ENCODE measurements around the gene ISM1.

ISM1 gene

DNA sequence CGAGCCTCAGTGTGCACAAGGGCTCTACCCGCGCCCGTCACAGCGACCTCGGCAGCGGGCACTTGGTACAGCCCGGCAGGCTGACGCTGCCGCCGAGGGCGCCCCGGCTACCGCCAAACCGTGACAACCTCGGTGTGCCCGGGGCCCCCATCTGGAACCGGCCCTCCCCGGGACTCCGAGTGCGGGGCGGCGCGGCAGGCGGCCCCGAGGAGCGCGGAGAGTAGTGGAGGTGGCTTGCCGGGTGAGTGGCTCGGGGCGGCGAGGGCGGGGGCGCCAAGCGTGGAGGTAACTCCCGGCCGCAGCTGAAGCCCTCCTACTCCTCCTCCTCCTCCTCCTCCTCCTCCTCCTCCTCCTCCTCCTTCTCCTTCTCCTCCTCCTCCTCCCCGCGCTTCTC, at the start of gene ISM1:
Gene ISM1 (plus strand): TSS at position 371 of the 394 bp plus-strand sequence. CDS start 503 bp downstream, outside the sequence.
- Histone ChIP-seq H3K36me3 (ENCODE audit: control insufficient read depth, insufficient read depth, low read length) (0 out of 2 replicates have a peak, but pooled peaks cover 3% of the 10 kb centered on the region), H3K9me3 (ENCODE audit: control insufficient read depth, insufficient read depth, low read length) (no peaks in the 10 kb centered on the region), H3K27me3 (ENCODE audit: control insufficient read depth, insufficient read depth, low read length) (peaks cover 33% of the 10 kb centered on the region), H3K4me1 (ENCODE audit: control insufficient read depth, insufficient read depth, low read length) (no peaks in the 10 kb centered on the region), H3K4me3 (ENCODE audit: low read length) (peak within 1 kb of the TSS; percentile 71; the same call in 1 of the 2 replicates), H3K27ac (ENCODE audit: low read length) (no peak within 1 kb of the TSS)
- DNase-seq (ENCODE audit: low read depth, low spot score): no peak
- WGBS (ENCODE audit: insufficient coverage, insufficient read length): no CpG with 5 or more reads among the region's 39 CpGs

- Histone ChIP-seq H3K4me3 (ENCODE audit: low read length) (no peak overlapping the region), H3K4me1 (ENCODE audit: control insufficient read depth, insufficient read depth, low read length) (no peaks in the 10 kb centered on the region), H3K27me3 (ENCODE audit: control insufficient read depth, insufficient read depth, low read length) (no peaks in the 10 kb centered on the region), H3K9me3 (ENCODE audit: control insufficient read depth, insufficient read depth, low read length) (no peaks in the 10 kb centered on the region), H3K27ac (ENCODE audit: low read length) (no peak overlapping the region), H3K36me3 (ENCODE audit: control insufficient read depth, insufficient read depth, low read length) (no peaks in the 10 kb centered on the region)
- DNase-seq (ENCODE audit: low read depth, low spot score): no peak
- no CpG with 5 or more reads among the region's 2 CpGs for WGBS (ENCODE audit: insufficient coverage, insufficient read length)
Measured at GRCh38 chr20:13173201-13173600, 47.9 kb upstream of the ISM1 start.

DNA sequence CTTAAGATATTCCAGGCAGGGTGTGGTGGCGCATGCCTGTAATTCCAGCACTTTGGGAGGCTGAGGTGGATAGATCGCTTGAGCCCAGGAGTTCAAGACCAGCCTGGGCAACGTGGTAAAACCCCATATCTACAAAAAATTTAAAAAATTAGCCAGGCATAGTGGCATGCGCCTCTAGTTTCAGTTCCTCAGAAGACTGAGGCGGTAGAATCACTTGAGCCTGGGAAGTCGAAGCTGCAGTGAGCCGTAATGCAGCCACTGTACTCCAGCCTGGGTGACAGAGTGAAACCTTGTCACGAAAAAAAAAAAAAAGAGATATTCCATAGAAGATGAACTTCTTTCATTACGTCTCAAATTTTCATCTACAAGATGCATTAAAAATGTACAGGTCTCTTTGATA, 46.7 kb upstream of the ISM1 start:
- Histone ChIP-seq H3K36me3 (ENCODE audit: control insufficient read depth, insufficient read depth, low read length) (no peaks in the 10 kb centered on the region), H3K27ac (ENCODE audit: low read length) (no peak overlapping the region), H3K4me3 (ENCODE audit: low read length) (no peak overlapping the region), H3K4me1 (ENCODE audit: control insufficient read depth, insufficient read depth, low read length) (no peaks in the 10 kb centered on the region), H3K9me3 (ENCODE audit: control insufficient read depth, insufficient read depth, low read length) (no peaks in the 10 kb centered on the region), H3K27me3 (ENCODE audit: control insufficient read depth, insufficient read depth, low read length) (no peaks in the 10 kb centered on the region)
- DNase-seq (ENCODE audit: low read depth, low spot score): no peak
- no CpG with 5 or more reads among the region's 9 CpGs for WGBS (ENCODE audit: insufficient coverage, insufficient read length)

- no peaks in the 10 kb centered on the region for H3K36me3 ChIP-seq (ENCODE audit: control insufficient read depth, insufficient read depth, low read length)
- no CpG with 5 or more reads among the region's 7 CpGs for WGBS (ENCODE audit: insufficient coverage, insufficient read length)
Measured at GRCh38 chr20:13180986-13181889, 39.8 kb upstream of the ISM1 start.

DNA sequence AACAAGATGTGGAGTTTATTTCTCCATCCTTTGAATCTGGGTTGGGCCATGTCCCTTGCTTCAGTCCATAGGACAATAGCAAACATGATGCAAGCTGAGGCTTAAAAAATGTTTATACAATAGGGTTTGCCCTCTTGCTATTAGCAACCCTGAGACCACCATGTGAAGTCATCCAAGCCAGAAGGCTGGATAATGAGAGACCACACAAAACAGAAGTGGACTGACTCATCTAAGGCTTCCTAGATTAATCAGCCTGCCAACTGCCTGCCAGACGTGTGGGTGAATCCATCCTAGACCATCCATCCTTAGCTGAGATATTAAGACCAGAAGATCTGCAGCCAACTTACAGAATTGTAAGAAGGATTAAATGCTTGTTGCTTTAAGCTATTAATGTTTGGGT, 38.1 kb upstream of the ISM1 start:
- Histone ChIP-seq H3K27ac (ENCODE audit: low read length) (no peak overlapping the region), H3K4me3 (ENCODE audit: low read length) (no peak overlapping the region), H3K27me3 (ENCODE audit: control insufficient read depth, insufficient read depth, low read length) (no peaks in the 10 kb centered on the region), H3K4me1 (ENCODE audit: control insufficient read depth, insufficient read depth, low read length) (no peaks in the 10 kb centered on the region), H3K9me3 (ENCODE audit: control insufficient read depth, insufficient read depth, low read length) (no peaks in the 10 kb centered on the region), H3K36me3 (ENCODE audit: control insufficient read depth, insufficient read depth, low read length) (no peaks in the 10 kb centered on the region)
- no CpG with 5 or more reads among the region's 1 CpG for WGBS (ENCODE audit: insufficient coverage, insufficient read length)
- no peak for DNase-seq (ENCODE audit: low read depth, low spot score)

More at GRCh38 chr20:13180986-13181889, 39.8 kb upstream of the ISM1 start:
- Histone ChIP-seq H3K4me1 (ENCODE audit: control insufficient read depth, insufficient read depth, low read length) (no peaks in the 10 kb centered on the region), H3K4me3 (ENCODE audit: low read length) (no peak overlapping the region), H3K9me3 (ENCODE audit: control insufficient read depth, insufficient read depth, low read length) (no peaks in the 10 kb centered on the region), H3K27ac (ENCODE audit: low read length) (no peak overlapping the region), H3K27me3 (ENCODE audit: control insufficient read depth, insufficient read depth, low read length) (no peaks in the 10 kb centered on the region)
- no peak for DNase-seq (ENCODE audit: low read depth, low spot score)

DNA sequence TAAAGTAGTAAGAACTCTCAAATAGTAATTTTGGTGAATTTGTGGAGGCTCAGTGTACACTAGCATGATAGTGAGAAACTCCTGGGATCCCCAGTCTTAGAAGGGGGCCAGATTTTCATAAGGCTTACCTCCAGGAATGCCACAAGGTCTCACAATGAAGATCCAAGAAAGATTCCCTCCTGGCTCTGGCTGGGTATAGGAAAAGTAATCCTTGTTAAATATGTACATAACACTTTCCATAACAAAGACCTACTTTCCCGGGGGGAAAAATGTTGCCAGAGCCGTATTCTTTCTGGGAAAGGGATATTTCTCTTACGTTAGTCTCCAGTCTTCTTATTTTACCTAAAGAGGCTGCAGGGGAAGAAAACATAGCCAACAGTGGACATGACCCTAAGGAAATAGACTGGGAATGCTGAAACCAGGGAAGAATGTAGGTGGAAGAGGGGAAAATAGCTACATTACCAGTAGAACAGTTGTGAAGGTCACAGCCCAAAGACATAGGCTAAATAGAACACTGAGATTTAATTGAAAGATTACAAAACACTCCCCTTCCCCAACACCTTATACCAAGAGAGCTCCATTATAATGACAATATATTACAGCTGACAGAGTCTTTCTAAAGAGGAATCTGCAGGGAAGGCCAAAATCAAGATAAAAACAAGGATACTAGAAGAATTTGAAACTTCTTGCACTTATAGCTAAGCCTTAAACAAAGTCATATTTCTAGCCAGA, 34.9 kb upstream of the ISM1 start:
- no peaks in the 10 kb centered on the region for H3K9me3 ChIP-seq (ENCODE audit: control insufficient read depth, insufficient read depth, low read length)
- no peaks in the 10 kb centered on the region for H3K4me1 ChIP-seq (ENCODE audit: control insufficient read depth, insufficient read depth, low read length)
- no peak overlapping the region for H3K27ac ChIP-seq (ENCODE audit: low read length)
- no peak overlapping the region for H3K4me3 ChIP-seq (ENCODE audit: low read length)
- H3K27me3 ChIP-seq (ENCODE audit: control insufficient read depth, insufficient read depth, low read length): no peaks in the 10 kb centered on the region
- DNase-seq (ENCODE audit: low read depth, low spot score): no peak
- H3K36me3 ChIP-seq (ENCODE audit: control insufficient read depth, insufficient read depth, low read length): no peaks in the 10 kb centered on the region
- no CpG with 5 or more reads among the region's 3 CpGs for WGBS (ENCODE audit: insufficient coverage, insufficient read length)

- Histone ChIP-seq H3K4me3 (ENCODE audit: low read length) (no peak overlapping the region), H3K9me3 (ENCODE audit: control insufficient read depth, insufficient read depth, low read length) (no peaks in the 10 kb centered on the region), H3K4me1 (ENCODE audit: control insufficient read depth, insufficient read depth, low read length) (no peaks in the 10 kb centered on the region), H3K27ac (ENCODE audit: low read length) (no peak overlapping the region), H3K36me3 (ENCODE audit: control insufficient read depth, insufficient read depth, low read length) (no peaks in the 10 kb centered on the region), H3K27me3 (ENCODE audit: control insufficient read depth, insufficient read depth, low read length) (no peaks in the 10 kb centered on the region)
- no peak for DNase-seq (ENCODE audit: low read depth, low spot score)
- WGBS (ENCODE audit: insufficient coverage, insufficient read length): no CpG with 5 or more reads among the region's 2 CpGs
Measured at GRCh38 chr20:13187899-13188298, 33.2 kb upstream of the ISM1 start.

GRCh38 chr20:13199279-13199678, 21.8 kb upstream of the ISM1 start:
- no peak for DNase-seq (ENCODE audit: low read depth, low spot score)
- no peak overlapping the region for H3K4me3 ChIP-seq (ENCODE audit: low read length)
- no peaks in the 10 kb centered on the region for H3K27me3 ChIP-seq (ENCODE audit: control insufficient read depth, insufficient read depth, low read length)
- H3K9me3 ChIP-seq (ENCODE audit: control insufficient read depth, insufficient read depth, low read length): no peaks in the 10 kb centered on the region
- 0 out of 2 replicates have a peak, but pooled peaks cover 2% of the 10 kb centered on the region for H3K4me1 ChIP-seq (ENCODE audit: control insufficient read depth, insufficient read depth, low read length)
- H3K36me3 ChIP-seq (ENCODE audit: control insufficient read depth, insufficient read depth, low read length): no peaks in the 10 kb centered on the region
- H3K27ac ChIP-seq (ENCODE audit: low read length): no peak overlapping the region
- no CpG with 5 or more reads among the region's 2 CpGs for WGBS (ENCODE audit: insufficient coverage, insufficient read length)

DNA sequence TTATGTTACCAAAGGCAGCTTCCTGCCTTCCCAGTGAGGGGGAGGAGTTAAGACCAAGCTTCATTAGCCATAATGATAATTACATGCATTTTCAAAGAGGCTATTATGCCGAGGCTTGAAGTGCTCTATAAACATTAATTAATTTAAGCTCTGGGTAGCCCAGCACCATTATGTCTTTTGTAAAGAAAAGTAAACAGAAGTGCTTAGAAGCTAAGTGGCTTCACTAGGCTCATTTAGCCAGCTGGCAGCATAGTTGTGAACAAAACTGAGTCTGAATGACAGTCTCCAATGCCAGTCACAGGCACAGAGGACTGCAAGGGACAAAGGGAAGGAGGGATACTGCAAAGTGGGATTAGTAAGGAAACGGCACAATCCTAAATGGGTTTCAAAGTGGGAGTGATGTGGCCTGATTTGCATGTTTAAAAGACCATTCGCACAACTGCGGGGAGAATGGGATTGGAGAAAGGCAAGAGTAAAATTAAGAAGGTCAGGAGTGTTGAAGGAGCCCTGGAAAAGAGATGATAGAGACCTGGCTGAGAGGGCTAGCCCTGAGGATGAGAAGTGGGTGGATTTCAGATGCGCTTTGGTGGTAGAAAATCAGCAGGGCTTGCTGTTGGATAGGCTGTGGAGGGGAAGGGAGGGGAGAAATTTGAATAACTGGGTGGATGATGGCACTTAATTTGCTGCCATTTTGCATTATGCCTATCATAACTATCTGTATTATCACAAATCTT, 20.1 kb upstream of the ISM1 start:
- no CpG with 5 or more reads among the region's 5 CpGs for WGBS (ENCODE audit: insufficient coverage, insufficient read length)
- Histone ChIP-seq H3K27me3 (ENCODE audit: control insufficient read depth, insufficient read depth, low read length) (no peaks in the 10 kb centered on the region), H3K4me1 (ENCODE audit: control insufficient read depth, insufficient read depth, low read length) (0 out of 2 replicates have a peak, but pooled peaks cover 2% of the 10 kb centered on the region), H3K36me3 (ENCODE audit: control insufficient read depth, insufficient read depth, low read length) (no peaks in the 10 kb centered on the region), H3K27ac (ENCODE audit: low read length) (no peak overlapping the region), H3K9me3 (ENCODE audit: control insufficient read depth, insufficient read depth, low read length) (no peaks in the 10 kb centered on the region), H3K4me3 (ENCODE audit: low read length) (no peak overlapping the region)
- no peak for DNase-seq (ENCODE audit: low read depth, low spot score)

- H3K27ac ChIP-seq (ENCODE audit: low read length): no peak overlapping the region
- no peak for DNase-seq (ENCODE audit: low read depth, low spot score)
- no peaks in the 10 kb centered on the region for H3K9me3 ChIP-seq (ENCODE audit: control insufficient read depth, insufficient read depth, low read length)
- no peaks in the 10 kb centered on the region for H3K27me3 ChIP-seq (ENCODE audit: control insufficient read depth, insufficient read depth, low read length)
- 0 out of 2 replicates have a peak, but pooled peaks cover 2% of the 10 kb centered on the region for H3K4me1 ChIP-seq (ENCODE audit: control insufficient read depth, insufficient read depth, low read length)
- no peak overlapping the region for H3K4me3 ChIP-seq (ENCODE audit: low read length)
- no peaks in the 10 kb centered on the region for H3K36me3 ChIP-seq (ENCODE audit: control insufficient read depth, insufficient read depth, low read length)
- WGBS (ENCODE audit: insufficient coverage, insufficient read length): no CpG with 5 or more reads among the region's 6 CpGs
Measured at GRCh38 chr20:13202565-13202964, 18.5 kb upstream of the ISM1 start.

Measured in iPS DF 6.9 (cell line).